ENCODE measurements around the gene SPHK1.

Gene SPHK1

GRCh38 chr17:76433693-76434092 is 49.3 kb downstream of the SPHK1 start:
- DNase-seq (ENCODE audit: low read depth in 2 of 2), result no peak

DNA sequence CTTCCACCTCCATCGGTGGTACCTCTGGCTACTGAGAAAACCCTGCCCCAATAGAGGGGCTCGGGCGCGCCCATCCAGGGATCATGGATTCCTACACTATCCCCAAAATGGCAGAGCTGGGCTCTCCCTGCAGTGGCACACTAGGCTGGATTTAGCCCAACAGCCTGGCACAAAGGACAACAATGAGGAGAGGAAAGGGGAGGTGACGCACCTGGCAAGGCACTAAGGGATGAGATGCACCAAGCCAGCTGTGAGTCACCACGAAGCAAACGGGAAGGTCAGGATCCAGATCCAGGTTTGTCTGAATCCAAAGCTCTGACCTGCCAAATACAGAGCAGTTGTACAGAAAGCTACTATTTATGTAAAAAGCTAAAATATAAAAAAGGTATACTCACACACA is 50.5 kb downstream of the SPHK1 start:
- no peak for DNase-seq (ENCODE audit: low read depth in 2 of 2)

- no peak for DNase-seq (ENCODE audit: low read depth in 2 of 2)
These were observed 51.3 kb downstream of the SPHK1 start for GRCh38 chr17:76435751-76436150.
